NCI-H187 (cell line): Measurements from ENCODE around the gene ZIM2.
"Not testable (repeated sequence)": the region's sequence is repeated elsewhere in the genome, so short reads cannot be mapped to it uniquely, and the experiment has no call there.

ENCODE experiments used
- DNase-seq, 2 experiments: peaks; one replicate each; lab custom pipeline; 2025; lab: John Stamatoyannopoulos, UW

The ZIM2 gene

GRCh38 chr19:56840451-56841192 lies at the start of gene ZIM2, which contains the start of gene PEG3:
ZIM2 (minus strand) TSS chr19:56840726; CDS start chr19:56824277, 16,449 bp downstream.
PEG3 (minus strand) TSS chr19:56840726; CDS start chr19:56824655, 16,071 bp downstream.
- no peak for DNase-seq

- no peak for DNase-seq
Observed at GRCh38 chr19:56885173-56885985, 44.9 kb upstream of the ZIM2 start.

- DNase-seq, result no peak
Observed at GRCh38 chr19:56884441-56884840, 43.9 kb upstream of the ZIM2 start.

GRCh38 chr19:56880592-56881190 lies 40.2 kb upstream of the ZIM2 start:
- no peak for DNase-seq

- no peak for DNase-seq
Observed at GRCh38 chr19:56877069-56877715, 36.7 kb upstream of the ZIM2 start.

GRCh38 chr19:56875717-56876116 lies 35.2 kb upstream of the ZIM2 start:
- no peak for DNase-seq

GRCh38 chr19:56874530-56874929 lies 34.0 kb upstream of the ZIM2 start:
- no peak for DNase-seq

- no peak for DNase-seq
Observed at GRCh38 chr19:56873493-56873892, 33.0 kb upstream of the ZIM2 start.

GRCh38 chr19:56869886-56870285 lies 29.4 kb upstream of the ZIM2 start:
- DNase-seq, result no peak

GRCh38 chr19:56868446-56868845 lies 27.9 kb upstream of the ZIM2 start:
- no peak for DNase-seq

- no peak for DNase-seq
Observed at GRCh38 chr19:56866538-56866937, 26.0 kb upstream of the ZIM2 start.

GRCh38 chr19:56864443-56865125 lies 24.1 kb upstream of the ZIM2 start:
- no peak for DNase-seq

GRCh38 chr19:56862741-56863140 lies 22.2 kb upstream of the ZIM2 start:
- DNase-seq, result no peak

GRCh38 chr19:56860409-56860808 lies 19.9 kb upstream of the ZIM2 start:
- DNase-seq, result not testable (repeated sequence)

- no peak for DNase-seq
Observed at GRCh38 chr19:56858026-56858425, 17.5 kb upstream of the ZIM2 start.

GRCh38 chr19:56856822-56857221 lies 16.3 kb upstream of the ZIM2 start:
- DNase-seq, result no peak

GRCh38 chr19:56852361-56852760 lies 11.8 kb upstream of the ZIM2 start:
- DNase-seq, result not testable (repeated sequence)

- no peak for DNase-seq
Observed at GRCh38 chr19:56848166-56848565, 7.6 kb upstream of the ZIM2 start.

GRCh38 chr19:56842412-56842811 lies 1.9 kb upstream of the ZIM2 start:
- DNase-seq, result no peak

- DNase-seq, result no peak
Observed at GRCh38 chr19:56841193-56841543, 642 bp upstream of the ZIM2 start.

GRCh38 chr19:56839652-56840450 lies 675 bp downstream of the ZIM2 start:
- DNase-seq, result no peak
